Measurements from ENCODE around the gene TVP23A. TPM values are rescaled to one million over a fixed set of nuclear protein-coding genes. Genes with fewer than 3 reads are reported as not detected.
"Not testable (repeated sequence)": the region's sequence is repeated elsewhere in the genome, so short reads cannot be mapped to it uniquely, and the experiment has no call there.

The TVP23A gene
- total RNA-seq, 1 donor from 2014 or later: not detected

DNA sequence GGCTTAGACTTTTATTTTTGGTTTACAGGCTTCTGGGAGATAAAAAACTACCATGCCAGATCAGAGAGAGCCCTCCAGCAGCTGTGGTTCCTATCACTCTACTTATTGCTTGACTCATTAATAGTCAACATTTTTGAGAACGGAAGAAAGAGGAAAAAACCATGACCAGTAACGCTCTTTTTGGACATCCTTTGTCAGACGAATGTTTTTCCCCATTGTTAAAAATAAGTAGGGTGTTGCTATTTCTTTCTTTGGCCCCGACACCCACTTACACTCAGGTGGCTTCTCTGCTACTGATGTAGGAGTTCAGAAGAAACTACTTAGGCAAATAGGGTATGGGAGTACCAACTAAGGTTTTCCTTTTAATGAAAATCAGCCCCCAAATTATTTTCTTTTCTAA lies 27.5 kb downstream of the TVP23A start:
- ATAC-seq: no peak

DNA sequence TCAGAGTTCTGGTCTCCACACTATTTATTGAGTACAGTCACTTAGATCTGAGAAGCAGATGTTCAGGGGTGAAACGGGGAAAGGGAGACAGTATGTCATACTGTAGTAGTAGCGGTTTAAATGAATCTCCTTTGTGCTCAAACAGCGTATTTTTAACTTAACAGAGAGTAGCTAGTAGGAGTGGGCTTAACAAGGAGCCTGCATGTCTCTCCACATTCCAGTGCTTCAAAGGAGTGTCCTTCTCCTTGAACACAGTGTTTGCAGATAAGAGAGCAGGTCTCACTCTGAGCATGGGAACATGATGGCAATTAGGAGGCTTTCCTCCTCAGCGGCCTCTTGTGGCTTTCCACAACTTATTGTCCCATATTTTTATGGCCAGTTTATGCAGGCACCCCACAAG lies 30.0 kb downstream of the TVP23A start:
- ATAC-seq: not testable (repeated sequence)

DNA sequence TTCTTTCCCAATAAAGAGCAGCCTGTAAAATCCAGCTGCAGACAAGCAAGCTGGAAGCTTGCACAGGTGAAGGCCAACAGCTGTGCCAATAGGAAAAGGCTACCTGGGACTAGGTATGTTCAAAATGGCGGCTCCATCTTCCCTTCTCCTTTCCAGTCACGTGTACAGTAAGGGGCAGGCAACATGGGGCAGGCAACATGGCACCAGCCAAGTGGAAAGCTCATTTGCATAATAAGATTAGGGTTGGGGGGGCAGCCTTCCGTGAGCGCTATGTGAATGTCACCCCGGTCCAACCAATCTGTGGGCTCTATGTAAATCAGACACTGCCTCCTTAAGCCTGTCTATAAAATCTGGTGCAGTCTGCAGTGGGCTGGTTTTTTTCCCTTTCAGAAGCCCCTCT lies 31.3 kb downstream of the TVP23A start:
- no peak for ATAC-seq

DNA sequence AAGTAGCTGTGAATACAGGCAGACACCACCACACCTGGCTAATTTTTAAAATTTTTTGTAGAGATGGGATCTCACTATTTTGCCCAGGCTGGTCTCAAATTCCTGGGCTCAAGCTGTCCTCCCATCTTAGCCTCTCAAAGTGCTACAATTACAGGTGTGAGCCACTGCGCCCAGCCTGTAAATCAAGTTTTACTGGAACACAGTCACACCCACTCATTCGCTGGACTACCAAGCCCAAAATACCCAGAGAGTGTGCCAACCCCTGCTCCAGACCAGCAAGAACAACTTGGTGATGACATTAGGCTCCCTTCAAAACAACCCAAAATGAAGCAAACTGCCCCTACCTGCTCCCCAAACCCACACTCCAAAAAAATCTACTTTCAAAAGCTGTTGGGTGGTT lies 36.0 kb downstream of the TVP23A start:
- ATAC-seq: peak; percentile 97

DNA sequence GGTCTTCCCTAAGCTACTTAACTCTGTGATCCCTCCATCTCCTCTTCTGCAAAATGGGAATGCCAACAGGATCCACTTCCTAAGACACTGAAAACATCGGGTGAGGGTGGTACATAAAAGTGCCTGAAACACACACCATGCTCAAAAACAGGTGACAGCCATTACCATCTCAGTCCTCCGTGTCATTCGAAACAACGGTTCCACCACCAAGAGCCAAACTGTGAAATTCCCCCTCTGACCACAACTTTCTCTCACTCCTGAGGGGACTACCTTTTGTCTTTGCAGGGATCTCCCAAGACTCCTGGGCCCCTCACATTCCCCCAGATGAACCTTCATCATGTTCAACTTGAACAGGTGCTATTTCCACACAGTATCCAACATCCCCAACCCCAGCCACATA lies 38.0 kb downstream of the TVP23A start:
- ATAC-seq: no peak

DNA sequence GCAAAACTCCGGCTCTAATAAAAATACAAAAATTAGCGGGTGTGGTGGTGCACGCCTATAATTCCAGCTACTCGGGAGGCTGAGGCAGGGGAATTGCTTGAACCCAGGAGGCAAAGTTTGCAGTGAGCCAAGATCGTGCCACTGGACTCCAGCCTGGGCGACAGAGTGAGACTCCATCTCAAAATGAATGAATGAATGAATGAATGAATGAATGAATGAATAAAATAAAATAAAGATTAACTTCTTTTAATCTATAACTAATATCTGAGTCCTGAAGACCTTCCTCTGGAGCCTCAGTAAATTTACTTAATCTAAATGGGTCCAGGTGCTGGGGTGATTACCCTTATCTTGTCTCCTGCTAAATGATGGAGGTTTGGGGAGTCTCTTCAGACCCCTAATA lies 38.7 kb downstream of the TVP23A start:
- not testable (repeated sequence) for ATAC-seq

DNA sequence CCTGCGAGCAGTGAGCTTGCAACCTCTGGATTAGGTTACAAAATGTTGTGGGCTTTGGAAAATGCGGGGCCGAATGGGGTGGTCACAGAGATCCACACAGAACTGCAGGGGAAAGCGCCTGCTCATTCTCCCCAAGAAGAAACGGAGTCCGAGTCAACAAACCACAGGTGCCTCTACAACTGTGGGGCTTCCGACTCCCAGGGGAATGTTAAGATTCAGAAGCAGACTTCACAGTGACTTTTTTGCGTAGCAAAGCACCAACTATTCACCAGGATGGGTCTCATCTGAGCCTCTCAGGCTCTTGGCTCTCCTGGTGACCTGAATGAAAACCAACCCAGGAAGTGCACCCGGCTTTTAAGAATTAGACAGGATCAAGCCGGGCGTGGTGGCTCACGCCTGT lies 41.2 kb downstream of the TVP23A start:
- no peak for ATAC-seq

DNA sequence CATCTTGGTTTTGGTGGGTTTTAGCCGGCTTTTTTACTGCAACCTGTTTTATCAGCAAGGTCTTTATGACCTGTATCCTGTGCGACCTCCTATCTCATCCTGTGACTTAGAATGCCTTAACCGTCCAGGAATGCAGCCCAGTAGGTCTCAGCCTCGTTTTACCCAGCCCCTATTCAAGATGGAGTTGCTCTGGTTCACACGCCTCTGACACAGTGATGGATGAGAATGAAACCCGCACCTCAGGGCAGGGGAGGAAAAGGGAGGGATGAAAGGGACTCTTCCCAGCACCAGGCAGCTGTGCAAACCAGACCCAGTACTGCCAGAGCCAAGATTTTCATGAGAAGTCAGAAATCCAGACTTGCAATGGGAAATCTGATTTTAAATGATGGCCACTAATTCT lies 41.7 kb downstream of the TVP23A start:
- ATAC-seq: not testable (repeated sequence)

DNA sequence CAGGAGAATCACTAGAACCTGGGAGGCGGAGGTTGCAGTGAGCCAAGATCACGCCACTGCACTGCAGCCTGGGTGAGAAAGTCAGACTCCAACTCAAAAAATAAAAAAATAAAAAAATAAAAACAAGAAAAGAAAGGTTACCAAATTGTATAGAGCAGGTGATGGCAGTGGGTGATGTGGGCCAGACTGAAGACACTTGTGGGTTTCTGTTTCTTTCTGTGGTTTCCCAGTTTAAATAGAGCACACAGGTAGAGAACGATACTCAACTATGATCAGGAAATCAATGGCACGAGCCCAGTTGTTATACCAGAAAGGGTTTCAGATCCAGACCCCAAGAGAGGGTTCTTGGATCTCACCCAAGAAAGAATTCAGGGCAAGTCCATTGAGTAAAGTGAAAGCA lies 42.3 kb downstream of the TVP23A start:
- no peak for ATAC-seq

DNA sequence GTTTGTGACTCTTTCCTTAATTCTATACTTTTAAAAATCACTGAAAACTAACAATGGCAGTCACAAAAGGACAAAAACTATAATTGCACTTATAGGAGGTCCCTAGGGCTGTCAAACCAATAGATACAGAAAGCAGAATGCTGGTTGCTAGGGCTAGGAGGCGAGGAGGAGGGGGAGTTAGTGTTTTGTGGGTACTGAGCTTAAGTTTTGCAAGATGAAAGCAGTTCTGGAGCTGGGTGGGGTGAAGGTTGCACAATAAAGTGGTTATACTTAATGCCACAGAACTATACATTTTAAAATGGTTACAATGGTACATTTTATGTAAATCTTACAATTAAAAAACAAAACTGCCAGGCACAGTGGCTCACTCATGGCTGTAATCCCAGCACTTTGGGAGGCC lies 47.7 kb downstream of the TVP23A start:
- no peak for ATAC-seq

DNA sequence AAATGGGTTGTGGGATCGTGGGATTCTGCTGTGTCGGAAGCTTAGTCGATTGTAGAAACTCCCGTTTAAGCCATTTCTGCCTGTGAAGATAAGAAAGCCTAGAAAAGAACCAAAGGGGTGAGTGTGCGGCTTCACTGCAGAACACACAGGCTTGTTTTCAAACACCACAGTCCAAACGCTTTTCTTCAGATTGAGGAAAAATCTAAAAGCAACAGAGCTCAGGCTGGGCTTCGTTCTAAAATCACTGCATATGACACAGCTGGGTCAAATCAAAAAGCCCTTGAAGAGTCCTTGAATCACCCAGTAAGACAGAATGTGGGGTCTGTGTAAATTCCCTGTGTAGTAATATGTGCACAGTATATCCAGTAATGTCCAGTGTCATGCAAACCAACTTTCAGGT lies 49.2 kb downstream of the TVP23A start:
- no peak for ATAC-seq

DNA sequence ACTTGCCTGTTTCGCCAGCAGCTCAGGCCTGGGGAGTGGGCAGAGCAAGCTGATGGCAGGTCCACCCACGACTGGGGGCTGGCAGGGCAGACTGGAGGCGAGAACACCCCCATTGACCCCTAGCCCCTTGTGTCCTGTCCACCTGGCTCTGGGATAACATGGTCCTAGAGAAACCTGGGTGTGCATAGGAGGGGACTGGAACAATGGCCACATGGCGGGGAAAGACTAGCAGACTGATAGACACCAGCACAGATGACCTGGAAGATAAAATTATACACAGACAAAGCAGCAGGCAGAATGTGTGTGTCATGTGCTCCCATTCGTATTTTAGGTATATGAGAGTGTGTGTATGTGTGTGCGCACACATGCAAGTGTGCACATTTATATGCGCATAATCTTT lies 51.5 kb downstream of the TVP23A start:
- ATAC-seq: no peak

DNA sequence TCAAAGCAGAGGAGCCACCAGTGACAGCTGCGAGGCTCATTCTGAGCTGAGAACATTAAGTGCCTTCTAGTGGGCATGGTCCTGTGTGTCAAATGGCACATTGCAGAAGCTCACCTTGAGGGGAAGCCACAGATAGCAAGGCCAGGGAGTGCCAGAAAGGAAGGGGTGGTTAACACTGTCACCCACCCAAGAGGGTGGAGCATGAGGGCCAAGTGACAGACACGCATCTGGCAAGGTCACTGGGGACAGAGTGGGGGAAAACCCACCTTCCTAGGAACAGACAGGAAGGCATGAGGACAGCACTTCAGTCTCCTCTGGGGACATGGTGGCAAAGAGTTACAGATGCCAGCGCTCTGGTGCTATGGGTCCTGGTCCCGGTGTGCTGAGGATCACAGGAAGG lies 52.8 kb downstream of the TVP23A start:
- ATAC-seq: peak; percentile 9

DNA sequence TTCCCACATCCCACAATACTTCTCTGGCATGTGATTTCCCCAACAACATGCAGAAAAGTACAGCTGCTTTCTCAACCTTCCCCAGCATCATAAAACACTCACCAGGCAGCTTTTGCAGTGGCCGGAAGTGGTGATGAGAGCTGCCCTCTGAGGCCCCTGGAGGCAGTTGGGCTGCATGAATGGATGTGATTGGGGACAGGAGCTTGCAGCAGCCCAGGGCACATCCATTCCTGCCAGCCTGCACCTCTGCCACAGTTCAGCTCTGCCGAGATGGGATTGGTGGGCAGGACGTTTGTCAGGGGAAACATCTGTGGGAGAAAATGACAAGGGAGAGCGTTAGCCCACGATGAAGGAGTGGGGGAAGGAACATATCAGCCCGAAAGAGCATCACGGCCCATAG lies 55.1 kb downstream of the TVP23A start:
- no peak for ATAC-seq

DNA sequence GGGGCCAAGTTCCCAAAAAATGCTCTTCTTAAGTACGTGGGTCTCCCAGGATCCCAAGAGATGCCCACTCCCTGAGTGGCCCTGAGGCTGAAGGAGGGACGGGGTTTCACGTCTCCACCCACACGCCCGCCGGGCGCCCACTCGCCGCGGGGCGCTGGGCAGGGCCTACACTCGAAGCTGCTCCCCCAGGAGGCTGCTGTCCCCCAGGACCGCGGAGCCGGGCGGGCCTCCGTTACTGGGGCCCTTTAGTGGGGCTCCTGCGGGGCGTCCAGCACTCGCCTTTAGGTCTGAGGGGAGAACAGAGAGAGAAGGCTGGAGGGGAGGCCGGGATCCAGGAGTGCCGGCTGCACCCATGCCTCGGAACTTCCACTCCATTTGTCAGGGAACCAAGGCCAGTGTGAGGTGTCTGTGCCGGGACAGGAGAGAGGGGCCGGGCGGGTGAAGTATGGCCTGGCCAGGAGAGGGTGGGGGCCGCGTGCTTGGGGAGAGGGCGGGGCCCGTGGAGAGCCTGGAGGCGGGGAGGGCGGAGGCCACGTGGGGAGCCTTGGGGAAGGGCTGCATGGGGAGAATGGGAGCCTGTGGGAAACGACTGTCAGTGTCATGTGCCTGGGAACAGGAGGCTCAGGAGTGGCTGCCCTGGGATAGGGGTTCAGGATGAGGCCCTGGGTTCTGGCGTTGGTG lies 56.1 kb downstream of the TVP23A start:
- ATAC-seq: peak; percentile 20

DNA sequence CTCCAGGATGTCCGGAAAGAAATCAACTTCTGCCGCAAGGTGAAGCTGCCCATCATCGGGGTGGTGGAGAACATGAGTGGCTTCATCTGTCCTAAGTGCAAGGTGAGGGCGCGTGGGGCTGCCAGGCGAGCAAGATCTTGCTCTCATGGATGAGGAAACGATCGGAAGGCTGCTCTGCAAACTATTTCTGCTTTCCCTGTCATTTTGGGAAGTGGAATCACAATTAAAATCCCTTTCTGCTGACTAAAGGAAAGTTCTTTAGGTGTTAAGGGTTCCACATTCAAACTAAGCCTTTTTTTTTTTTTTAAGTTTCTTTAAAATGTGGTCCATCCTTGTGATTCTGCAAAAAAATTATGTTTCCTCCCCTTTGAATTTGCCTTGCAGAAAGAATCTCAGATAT lies 57.2 kb downstream of the TVP23A start:
- no peak for ATAC-seq

DNA sequence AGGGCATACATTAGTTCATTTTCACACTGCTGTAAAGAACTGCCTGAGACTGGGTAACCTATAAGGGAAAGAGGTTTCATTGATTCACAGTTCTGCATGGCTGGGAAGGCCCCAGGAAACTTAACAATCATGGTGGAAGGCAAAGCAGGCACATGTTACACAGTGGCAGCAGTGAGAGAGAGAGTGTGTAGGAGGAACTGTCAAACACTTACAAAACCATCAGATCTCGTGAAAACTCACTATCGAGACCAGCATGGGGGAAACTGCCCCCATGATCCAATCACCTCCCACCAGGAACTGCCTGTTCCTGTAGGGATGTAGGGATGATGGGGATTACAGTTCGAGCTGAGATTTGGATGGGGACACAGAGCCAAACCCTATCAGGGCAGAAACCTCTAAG lies 57.7 kb downstream of the TVP23A start:
- no peak for ATAC-seq

DNA sequence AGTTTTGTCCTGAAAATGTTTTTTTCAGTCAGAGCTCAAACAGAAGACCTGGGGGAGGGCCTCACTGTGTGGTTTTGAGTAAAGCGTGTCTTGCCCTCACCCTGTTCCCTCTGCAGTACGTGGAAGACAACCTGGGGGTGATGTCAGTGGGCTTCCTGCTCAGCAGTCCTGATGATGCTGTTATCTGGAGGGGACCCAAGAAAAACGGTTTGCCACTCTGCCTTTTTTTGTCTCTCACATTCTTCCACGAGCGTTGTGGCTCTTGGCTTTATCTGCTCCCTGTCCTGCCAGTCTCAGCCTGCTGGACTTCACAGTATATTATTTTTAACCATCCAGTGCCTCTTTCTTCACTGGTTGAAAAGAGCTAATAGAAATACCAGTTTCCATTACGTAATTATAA lies 62.0 kb downstream of the TVP23A start:
- ATAC-seq: no peak

DNA sequence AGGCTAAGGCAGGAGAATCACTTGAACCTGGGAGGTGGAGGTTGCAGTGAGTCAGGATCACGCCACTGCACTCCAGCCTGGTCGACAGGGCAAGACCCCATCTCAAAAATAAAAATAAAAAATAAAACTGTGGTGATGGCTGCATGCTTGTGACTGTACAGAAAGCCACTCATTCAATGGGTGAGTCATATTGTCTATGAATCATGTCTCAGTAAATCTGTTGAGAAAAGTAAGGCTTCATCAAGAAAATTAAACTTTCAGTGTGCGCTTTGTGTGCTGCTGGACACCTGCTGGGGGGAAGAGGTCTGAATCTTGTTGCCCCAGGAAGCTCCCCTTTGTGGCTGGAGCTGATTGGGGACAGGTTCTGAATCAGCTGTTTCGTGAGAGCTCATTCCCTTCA lies 63.7 kb downstream of the TVP23A start:
- no peak for ATAC-seq

DNA sequence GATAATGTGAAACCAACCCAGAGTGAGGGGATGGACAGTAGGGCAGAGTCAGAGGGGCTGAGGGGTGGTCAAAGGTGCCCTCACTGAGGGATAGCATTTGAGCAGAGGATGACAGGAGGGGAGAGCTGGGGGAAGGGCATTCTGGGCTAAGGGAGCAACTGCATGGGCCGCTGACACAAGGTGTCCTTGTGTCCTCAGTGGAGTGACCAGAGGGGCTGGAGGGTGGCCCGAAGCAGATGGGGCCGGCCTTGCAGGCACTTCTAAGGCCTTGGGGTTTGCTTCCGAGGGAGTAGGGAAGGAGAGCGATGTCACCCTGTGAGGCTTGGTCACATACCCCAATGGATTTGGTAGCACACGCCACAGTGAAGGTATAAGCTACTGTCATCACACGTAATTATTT lies 64.9 kb downstream of the TVP23A start:
- ATAC-seq: no peak

DNA sequence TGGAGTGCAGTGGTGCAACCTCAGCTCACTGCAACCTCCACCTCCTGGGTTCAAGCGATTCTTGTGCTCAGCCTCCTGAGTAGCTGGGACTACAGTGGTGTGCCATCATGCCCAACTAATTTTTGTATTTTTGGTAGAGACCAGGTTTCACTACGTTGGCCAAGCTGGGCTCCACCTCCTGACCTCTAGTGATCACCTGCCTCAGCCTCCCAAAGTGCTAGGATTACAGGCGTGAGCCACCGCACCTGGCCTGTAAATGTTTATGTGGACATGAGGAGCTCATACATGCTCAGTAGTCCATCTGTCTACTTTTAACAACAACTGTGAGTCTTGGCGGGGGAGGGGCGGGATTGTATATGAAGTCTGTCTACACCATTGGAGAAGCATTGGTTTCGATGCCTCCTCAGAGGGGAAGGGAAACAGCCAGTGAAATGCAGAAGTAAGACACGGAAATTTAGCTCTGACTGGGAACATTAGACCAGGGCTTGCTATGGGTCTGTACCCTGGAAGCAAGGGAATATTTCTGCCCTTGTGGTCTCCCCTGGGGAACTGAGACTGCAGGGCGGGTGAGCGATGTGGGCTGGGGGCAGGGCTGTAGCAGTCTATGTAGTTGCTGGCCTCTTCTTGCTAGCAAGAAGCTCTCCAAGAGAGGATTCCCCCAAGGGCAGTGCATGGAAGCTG lies 65.6 kb downstream of the TVP23A start:
- no peak for ATAC-seq

DNA sequence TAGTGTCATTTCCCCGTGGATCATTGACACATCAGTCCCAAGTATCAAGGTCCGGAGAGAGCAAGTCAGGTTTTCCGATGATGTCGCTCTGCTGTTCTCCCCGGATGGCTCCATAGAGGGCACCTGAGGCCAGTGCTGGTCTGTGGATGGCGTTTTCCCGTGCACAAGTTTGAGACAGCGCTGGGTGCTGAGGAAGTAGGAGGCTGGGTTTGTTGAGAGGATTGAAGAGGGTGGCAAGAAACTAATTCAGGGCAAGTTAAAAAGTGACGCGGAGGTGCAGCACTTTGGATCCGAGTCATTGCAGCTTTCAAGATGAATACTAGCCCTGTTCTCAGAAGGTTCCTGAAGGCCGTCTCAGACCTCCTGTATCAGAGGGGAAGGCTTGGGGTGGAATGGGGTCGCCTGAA lies 67.3 kb downstream of the TVP23A start:
- ATAC-seq: no peak

DNA sequence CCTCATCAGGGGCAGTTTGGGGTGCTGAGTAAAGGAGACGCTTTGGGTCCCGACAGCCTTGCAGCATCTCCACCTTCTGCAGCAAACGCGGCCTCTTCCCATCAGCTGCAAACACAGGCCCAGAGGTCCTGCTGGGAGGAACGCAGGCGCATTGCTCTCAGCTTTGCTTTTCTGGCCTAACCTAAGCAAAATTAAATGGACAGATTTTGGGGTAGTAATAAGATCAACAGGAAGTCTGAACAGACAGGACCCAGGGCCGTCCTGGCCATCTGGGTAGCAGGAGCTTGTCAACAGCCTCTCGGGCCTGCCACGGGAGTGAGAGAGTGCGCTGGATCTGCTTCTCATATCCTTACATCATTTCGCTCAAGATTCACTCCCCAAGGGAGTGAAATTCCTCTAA lies 67.8 kb downstream of the TVP23A start:
- no peak for ATAC-seq

DNA sequence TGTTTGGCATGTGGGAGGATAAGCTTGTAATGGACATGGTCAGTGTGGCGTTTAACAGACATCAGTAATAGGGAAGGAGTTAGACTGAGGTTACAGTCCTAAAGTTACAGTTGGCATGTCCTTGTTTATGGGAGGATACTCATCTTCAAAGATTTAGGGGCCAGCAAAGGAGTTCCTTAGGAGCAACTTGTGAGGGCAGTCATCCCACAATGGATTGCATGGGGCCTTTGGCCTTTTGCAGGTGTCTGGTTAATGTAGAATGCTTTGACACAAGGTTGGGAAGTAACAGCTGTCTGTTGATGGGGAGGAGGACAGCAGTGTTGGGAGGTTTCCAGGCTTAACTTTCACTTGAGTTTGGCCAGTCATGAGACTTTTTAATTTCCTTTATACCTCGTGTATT lies 72.8 kb downstream of the TVP23A start:
- no peak for ATAC-seq
